Neural progenitor cell (in vitro differentiated cells): Measurements from ENCODE around the gene KDM4B.

Experiments
- CTCF ChIP-seq: fragments of 200-600 bp; sonication (generic); IDR thresholded peaks from 2 replicates; pipeline ENCODE4 v1.5.1; 2017; ENCODE audit warnings: antibody characterized with exemption, mild to moderate bottlenecking
- EZH2 ChIP-seq: fragments of 200-600 bp; sonication (generic); IDR thresholded peaks from 2 replicates; pipeline ENCODE4 v1.6.1; 2017; ENCODE audit warnings: antibody characterized with exemption, mild to moderate bottlenecking, moderate library complexity

GRCh38 chr19:4991538-4991937 lies 22.6 kb downstream of the KDM4B start:
- no peak for TF ChIP-seq CTCF
- TF ChIP-seq EZH2 = no peak
